Hippocampal formation (tissue), 2 donors: Measurements from ENCODE around the gene THEM5.
"Not testable (repeated sequence)": the region's sequence is repeated elsewhere in the genome, so short reads cannot be mapped to it uniquely, and the experiment has no call there.

Experiments
- DNase-seq, 2 donors: peaks; one replicate each; lab custom pipeline; 2025; lab: John Stamatoyannopoulos, UW

Gene THEM5, protein sequence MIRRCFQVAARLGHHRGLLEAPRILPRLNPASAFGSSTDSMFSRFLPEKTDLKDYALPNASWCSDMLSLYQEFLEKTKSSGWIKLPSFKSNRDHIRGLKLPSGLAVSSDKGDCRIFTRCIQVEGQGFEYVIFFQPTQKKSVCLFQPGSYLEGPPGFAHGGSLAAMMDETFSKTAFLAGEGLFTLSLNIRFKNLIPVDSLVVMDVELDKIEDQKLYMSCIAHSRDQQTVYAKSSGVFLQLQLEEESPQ

DNA sequence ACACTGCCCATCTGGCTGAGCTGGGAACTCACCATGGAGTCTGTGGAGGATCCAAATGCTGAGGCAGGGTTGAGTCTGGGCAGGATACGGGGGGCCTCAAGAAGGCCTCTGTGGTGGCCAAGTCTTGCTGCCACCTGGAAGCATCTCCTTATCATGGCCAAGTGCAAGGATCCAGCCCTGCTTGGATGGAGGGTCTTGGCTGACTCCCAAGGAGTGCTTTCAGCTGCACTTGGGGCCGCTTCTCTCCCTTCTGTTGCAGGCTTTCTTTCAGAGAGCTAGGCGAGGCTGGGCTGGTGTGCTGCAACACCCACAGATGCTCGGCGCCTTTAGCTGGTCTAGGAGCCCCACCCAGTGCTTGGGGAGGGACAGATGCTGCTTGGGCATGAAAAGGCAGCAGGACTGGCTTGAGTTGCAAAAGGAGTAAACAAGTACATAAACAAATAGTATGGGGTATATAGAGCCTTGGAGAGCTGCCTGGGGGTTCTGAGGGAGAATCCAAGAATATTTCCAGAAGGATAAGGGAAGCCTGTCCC, at the start of gene THEM5:
Gene THEM5 (minus strand): TSS at position 302 of the 533 bp plus-strand sequence. CDS start 147 bp downstream, at position 155.
- DNase-seq, result no peak

DNA sequence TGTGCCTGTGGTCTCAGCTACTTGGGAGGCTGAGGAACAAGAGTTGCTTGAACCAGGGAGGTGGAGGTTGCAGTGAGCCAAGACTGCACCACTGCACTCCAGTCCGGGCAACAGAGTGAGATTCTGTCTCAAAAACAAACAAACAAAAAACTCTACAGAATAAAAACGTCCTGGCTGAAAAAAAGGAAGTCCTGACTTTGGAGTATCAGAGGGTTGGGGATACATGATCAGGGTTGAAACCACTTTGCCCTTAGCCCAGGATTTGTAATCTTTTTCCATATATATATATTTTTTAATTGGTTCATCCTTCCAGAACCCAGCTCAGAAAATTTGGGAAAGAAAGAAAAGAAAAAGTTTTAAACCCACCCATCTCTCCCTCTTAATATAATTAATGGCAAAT, 49.3 kb upstream of the THEM5 start:
- DNase-seq, result no peak

DNA sequence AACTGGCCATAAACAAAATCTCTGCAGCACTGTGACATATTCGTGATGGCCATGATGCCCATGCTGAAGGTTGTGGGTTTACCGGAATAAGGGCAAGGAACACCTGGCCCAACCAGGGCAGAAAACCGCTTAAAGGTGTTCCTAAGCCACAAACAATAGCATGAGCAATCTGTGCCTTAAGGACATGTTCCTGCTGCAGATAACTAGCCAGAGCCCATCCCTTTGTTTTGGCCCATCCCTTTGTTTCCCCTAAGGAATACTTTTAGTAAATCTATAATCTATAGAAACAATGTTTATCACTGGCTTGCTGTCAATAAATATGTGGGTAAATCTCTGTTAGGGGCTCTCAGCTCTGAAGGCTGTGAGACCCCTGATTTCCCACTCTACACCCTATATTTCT, 47.3 kb upstream of the THEM5 start:
- not testable (repeated sequence) for DNase-seq

DNA sequence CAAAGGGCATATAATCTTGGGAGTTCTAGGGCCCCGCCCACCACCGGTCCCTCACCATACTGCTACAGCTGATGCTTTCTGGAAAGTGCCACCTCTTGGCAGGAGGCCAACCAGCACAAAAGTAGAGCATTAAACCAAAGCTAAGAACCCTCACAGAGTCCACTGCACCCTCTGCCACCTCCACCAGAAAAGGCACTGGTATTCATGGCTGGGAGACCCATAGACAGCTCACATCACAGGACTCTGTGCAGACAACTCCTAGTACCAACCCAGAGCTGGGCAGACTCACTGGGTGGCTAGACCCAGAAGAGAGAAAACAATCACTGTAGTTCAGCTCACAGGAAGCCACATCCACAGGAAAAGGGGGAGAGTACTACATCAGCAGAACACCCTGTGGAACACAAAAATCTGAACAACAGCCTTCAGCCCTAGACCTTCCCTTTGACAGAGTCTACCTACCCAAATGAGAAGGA, 45.0 kb upstream of the THEM5 start:
- DNase-seq, result no peak

DNA sequence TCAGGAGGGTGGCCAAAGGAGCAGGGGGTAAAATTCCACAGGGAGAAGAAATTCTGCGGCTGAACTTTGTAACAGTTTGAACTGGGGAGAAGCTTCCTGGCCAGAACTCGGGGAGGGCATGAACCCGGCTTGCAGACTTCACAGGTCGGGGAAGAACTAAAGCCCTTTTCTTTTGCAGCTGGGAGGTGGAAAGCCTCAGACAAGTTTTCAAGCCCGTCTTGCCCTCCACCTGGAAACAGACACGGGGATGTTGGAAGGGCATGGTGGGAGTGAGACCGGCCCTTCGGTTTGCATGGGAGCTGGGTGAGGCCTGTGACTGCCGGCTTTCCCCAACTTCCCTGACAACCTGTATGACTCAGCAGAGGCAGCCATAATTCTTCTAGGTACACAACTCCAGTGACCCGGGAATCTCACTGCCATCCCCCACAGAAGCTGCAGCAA, 44.5 kb upstream of the THEM5 start:
- no peak for DNase-seq

DNA sequence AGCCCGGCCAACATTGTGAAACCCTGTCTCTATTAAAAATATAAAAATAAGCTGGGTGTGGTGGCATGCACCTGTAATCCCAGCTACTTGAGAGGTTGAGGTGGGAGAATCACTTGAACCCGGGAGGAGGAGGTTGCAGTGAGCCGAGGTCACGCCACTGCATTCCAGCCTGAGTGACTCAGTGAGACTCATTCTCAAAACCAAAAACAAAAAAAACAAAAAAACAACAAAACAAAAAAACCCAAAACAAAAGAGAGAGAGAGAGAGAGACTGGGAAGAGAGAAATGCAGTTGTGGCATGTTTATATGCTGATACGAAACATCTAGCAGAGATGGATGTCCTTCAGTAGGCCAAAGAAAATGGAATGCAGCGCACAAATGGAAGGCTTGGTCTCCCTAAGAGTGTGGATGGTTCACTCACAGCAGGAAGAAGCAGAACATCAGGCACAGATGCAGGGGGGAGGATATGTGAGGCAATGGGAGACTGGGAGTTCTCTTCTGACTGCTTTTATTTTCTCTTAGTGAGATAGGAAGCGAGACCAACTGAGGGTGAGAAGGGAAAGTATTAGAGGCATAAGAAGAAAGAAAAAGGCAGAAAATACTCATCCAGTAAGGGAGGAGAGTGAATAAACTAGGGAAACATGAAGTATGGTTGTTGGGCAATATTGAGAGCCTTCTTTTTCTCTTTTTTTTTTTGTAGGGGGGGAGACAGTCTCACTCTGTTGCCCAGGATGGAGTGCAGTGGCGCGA, 39.8 kb upstream of the THEM5 start:
- DNase-seq, result no peak

DNA sequence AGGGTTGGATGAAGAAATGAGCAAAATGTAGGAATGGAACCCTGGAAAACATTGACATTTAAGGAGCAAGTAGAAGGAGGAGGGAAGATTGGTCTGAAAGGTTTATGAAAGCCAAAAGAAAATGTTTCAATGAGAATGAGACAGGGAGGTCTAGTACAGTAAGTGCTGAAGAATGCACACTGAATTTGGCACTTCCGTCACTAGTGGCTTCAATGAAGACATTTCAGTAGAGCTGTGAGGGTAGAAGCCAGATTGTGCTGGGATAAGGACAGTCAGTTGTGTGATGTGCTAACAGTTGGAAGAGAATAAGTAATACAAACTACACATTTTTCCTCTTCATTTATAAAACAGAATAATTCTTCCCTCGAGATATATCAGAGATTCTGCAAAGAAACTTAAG, 38.7 kb upstream of the THEM5 start:
- no peak for DNase-seq

DNA sequence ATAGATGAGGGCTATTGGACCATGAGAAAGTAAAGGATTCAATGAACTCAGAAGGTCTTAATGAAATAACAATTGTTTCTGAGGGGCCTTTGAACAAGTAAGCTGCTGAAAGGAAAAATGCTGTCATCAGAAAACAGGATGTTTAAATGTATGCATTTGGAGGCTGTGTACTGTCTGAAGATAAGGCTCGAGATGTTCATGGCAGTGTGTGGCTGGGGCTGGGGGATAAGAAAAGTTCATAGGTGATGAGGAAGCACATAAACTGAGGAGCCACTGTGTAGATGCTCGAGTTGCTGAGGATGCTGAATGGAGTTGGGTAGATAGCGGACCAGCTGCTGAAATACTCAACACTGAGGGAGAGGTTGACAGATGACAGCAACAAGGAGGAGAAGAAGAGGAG, 38.0 kb upstream of the THEM5 start:
- no peak for DNase-seq

DNA sequence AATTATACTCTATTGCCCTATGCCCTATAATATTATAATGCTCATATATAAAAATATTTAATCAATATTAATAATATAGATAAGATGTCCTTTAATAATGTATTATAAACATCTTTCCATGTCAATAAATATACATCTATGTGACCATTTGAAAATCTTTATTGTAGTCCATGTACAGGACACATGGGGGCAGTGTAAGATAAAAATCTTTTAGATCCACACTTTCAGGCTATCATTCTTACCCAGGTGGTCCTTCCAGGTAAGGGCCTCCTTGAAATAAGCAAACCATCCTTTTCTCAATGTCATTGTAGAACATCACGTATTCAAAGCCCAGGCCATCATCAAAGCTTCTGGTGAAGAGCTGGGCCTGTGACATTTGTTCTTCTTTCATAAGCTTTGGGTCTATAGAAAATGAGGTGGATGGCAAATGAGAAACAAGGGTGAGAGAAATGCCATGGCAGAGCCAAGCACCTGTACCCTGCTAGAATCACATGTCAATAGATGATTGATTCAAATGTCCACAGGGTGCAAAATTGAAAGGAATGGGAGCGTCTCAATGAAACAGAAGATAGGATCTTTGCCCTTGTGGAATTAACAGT, 35.6 kb upstream of the THEM5 start:
- no peak for DNase-seq

DNA sequence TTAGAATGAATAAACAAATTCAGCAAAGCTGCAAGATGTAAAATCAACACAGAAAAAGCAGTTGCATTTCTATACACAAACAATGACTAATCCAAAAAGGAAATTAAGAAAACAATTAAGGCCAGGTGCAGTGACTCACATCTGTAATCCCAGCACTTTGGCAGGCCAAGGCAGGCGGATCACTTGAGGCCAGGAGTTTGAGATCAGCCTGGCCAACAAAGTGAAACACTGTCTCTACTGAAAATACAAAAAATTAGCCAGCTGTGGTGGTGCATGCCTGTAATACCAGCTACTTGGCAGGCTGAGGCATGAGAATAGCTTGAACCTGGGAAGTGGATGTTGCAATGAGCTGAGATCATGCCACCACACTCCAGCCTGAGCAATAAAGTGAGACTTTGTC, 33.5 kb upstream of the THEM5 start:
- no peak for DNase-seq

DNA sequence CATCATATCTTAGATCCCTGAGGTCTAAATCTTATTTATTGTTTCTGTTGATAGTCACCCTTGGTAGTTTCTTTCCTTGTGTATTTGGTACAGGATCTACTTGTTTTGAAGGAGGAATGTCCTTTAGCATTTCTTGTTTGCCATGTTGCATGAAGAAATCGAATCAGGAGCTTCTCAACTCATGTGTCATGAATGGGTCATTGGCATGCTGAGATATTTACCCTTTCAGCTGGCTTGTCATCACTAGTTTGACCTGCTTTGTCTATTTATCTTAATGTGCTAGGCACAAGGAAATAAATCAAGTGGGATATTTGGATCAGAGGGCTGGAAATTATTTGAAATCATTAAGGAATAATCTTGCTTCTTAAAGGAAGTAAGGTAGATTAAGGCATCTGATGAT, 32.0 kb upstream of the THEM5 start:
- no peak for DNase-seq

DNA sequence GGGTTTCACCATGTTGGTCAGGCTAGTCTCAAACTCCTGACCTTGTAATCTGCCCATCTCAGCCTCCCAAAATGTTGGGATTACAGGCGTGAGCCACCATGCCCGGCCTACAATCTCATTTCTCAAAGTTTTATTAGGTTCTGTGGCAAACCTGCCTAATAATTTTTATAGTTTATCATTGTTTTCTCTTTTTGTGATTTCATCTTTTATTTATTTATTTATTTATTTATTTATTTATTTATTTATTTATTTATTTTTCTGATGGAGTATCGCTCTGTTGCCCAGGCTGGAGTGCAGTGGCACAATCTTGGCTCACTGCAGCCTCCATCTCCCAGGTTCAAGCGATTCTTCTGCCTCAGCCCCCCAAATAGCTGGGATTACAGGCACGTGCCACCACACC, 31.4 kb upstream of the THEM5 start:
- DNase-seq, result not testable (repeated sequence)

DNA sequence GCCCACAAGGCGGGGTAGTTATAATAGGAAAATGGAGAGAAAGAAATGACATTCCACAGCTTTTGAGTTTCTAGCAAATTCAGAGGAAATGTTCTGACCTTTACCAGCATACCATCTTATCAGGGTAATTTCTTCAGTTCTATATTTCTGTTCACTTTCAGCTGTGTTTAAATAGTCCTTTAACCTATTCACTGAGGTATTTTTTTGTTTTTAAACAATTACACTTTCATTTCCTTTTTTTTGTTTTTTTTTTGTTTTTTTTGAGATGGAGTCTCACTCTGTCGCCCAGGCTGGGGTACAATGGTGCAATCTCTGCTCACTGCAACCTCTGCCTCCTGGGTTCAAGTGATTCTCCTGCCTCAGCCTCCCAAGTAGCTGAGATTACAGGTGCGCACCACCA, 30.9 kb upstream of the THEM5 start:
- not testable (repeated sequence) for DNase-seq

DNA sequence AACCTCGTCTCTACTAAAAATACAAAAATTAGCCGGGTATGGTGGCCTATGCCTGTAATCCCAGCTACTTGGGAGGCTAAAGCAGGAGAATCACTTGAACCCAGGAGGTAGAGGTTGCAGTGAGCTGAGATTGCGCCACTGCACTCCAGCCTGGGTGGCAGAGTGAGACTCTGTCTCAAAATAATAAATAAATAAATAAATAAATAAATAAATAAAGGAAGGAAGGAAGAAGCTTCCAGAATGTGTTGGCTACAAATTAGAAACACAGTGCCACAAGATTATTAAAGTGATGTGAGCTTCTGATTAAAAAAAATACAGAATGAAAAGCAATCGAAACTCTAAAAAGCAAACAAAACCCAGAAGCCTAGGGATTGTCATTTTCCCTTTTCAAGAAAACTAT, 30.4 kb upstream of the THEM5 start:
- not testable (repeated sequence) for DNase-seq

DNA sequence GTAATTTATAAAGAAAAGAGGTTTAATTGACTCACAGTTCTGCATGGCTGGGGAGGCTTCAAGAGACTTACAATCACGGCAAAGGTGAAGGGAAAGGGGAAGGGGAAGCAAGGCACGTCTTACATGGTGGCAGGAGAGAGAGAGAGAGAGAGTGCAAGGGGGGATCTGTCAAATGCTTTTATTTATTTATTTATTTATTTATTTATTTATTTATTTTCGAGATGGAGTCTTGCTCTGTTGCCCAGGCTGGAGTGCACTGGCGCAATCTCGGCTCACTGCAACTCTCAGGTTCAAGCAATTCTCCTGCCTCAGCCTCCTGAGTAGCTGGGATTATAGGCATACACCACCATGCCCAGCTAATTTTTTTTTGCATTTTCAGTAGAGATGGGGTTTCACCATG, 29.4 kb upstream of the THEM5 start:
- DNase-seq, result not testable (repeated sequence)

DNA sequence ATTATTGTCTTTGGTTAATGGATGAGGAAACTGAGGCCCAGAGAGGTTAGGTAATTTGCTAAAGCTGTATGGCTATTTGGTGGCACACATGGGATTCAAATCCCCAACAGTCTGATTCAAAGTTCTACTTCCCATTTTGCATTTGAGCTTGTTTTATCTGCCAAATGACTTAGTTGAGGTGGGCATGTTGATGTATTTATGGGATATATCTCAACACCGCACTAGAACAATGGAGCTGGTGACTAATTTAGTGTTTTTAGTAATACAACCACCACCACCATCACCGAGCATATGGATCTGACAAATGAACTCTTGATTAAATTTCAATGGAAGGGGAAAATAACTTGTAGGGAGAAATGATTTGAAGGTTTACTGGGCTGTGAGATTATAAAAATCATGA, 29.0 kb upstream of the THEM5 start:
- no peak for DNase-seq

DNA sequence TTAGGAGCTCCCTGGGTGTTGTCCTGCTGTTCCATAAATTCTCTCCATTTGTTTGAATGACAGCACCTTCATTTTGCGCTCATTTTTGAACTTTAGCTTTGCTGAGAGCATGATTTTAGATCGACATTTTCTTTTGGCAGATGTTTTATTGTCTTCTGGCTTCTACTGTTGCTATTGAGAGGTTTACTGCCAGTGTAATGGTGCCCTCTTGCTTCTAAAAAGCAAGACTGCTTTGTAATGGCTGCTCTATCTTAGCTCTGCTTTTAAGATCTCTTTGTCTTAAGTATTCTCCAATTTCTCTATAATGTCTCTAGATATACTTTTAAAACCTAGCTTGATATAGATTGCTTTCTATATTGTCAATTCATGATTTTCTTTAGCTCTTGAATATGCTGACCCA, 28.0 kb upstream of the THEM5 start:
- peak in 1 of 2 donors; percentile 42 for DNase-seq

DNA sequence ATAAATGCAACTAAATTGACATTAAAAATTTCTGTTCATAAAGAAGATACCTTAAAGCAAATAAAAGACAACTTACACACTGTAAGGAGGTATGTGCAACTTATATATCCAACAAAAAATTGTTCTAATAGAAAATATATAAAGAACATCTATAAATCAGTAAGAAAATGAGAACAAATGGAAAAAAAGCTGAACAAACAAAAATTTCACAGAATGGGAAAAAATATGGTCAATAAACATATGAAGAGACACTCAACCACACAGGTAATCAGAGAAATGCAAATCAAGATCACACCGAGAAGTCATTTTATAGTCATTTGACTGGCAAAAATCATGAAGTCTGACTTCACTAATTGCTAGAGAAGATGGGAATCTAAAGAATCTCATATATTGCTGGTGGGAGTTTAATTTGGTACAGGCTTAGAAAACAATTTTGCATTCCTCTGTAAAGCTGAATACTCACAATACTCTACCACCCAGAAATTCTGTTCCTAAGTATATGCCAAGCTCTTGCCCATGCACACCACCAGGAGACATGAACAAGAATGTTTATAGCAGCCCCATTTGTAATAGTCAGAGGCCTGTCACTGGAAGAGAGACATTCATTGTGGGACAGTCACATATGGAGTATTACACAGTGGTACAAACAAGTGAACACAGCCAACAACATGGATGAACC, 22.0 kb upstream of the THEM5 start:
- no peak for DNase-seq

DNA sequence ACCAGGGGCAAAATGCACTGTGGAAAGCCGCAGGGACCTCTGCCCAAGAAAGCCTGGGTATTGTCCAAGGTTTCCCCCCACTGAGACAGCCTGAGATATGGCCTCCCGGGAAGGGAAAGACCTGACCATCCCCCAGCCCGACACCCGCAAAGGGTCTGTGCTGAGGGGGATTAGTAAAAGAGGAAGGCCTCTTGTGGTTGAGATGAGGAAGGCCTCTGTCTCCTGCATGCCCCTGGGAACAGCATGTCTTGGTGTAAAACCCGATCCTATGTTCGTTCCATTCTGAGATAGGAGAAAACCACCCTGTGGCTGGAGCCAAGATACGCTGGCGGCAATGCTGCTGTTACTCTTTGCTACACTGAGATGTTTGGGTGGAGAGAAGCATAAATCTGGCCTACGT, 19.3 kb upstream of the THEM5 start:
- DNase-seq, result not testable (repeated sequence)

DNA sequence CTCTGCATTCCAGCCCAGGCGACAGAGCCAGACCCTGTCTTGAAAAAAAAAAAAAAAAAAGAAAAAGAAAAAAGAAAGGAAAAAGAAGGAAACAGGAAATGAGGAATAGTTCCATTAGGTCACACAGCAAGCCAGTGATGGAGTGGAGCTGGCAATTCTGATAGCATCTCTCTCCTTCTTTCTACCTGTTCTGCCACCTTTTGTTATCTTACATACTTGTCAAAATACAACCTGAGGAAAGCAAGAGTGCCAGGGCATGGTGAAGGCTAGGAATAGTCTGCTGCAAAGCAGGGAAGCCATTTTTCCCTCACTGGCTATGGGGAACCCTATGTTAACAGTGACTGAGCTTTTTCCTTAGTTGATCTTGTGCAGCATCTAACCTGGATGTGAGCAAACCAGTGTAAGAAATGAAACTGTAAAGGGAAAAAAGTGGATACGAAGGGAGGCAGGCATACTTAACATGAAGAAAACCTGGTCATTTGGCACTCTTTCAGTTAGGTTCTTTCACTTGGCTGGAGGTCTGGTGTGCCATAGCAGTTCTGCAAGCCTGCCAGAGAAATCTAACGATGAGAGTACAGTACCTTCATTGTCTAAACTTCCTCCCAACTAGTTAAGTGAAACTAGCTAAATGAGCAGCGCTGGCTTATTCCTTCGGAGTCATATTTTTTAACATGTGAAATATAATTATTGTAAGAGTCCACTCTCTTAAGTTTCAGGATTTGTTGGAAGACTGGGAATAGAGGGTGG, 17.9 kb upstream of the THEM5 start:
- no peak for DNase-seq

DNA sequence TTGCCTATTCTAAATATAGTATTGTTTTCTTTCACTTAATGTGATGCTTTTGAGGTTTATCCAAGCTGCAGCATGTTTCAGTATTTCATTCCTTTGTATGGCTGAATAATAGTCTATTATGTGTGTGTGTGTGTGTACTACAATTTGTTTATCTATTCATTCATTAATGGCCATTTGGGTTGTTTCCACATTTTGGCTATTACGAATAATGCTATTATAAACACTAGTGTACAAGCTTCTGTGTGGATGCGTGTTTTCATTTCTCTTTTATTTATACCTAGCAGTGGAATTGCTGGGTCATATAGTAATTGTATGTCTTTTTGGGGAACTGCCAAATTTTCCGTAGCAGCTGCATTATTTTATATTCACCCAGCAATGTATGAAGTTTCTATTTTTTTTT, 15.0 kb upstream of the THEM5 start:
- DNase-seq, result peak in 1 of 2 donors; percentile 37
